KMS-11 (cell line): ENCODE measurements around the gene NHERF2.
A peak's percentile ranks its signal among the peaks of the same experiment; 100 is the strongest.

Source experiments
- H2AFZ ChIP-seq: fragments of 200-600 bp; sonication (generic); 2 replicates; pipeline ENCODE4 v1.6.1; 2016; ENCODE audit warnings: antibody characterized with exemption, mixed run types, low read depth
- H3K27ac ChIP-seq: fragments of 200-600 bp; sonication (generic); 2 replicates; pipeline ENCODE4 v1.6.1; 2016; ENCODE audit warnings: mild to moderate bottlenecking, mixed run types
- H3K27me3 ChIP-seq: fragments of 200-600 bp; sonication (generic); 2 replicates; pipeline ENCODE4 v1.6.1; 2017; ENCODE audit warnings: mild to moderate bottlenecking, low read depth, mixed run types, moderate library complexity; ENCODE audit not compliant: insufficient read depth
- H3K36me3 ChIP-seq: fragments of 200-600 bp; sonication (generic); 2 replicates; pipeline ENCODE4 v1.6.1; 2017; ENCODE audit warnings: mild to moderate bottlenecking, mixed run types; ENCODE audit not compliant: insufficient read depth
- H3K4me1 ChIP-seq: fragments of 200-600 bp; sonication (generic); 2 replicates; pipeline ENCODE4 v1.6.1; 2016; ENCODE audit warnings: mild to moderate bottlenecking, low read depth, mixed run types; ENCODE audit not compliant: poor library complexity, severe bottlenecking
- H3K4me2 ChIP-seq: fragments of 200-600 bp; sonication (generic); 2 replicates; pipeline ENCODE4 v1.7.0; 2016; ENCODE audit warnings: mild to moderate bottlenecking, mixed run types
- H3K4me3 ChIP-seq: fragments of 200-600 bp; sonication (generic); IDR thresholded peaks from 2 replicates; pipeline ENCODE4 v1.6.1; 2017; ENCODE audit warnings: low read depth, low read length, mixed read lengths; ENCODE audit not compliant: insufficient read depth
- H3K79me2 ChIP-seq: fragments of 200-600 bp; sonication (generic); 2 replicates; pipeline ENCODE4 v1.6.1; 2016; ENCODE audit warnings: low read depth, mixed run types; ENCODE audit not compliant: insufficient read depth
- H3K9ac ChIP-seq: fragments of 200-600 bp; sonication (generic); 2 replicates; pipeline ENCODE4 v1.6.1; 2016; ENCODE audit warnings: mild to moderate bottlenecking, mixed run types
- H4K20me1 ChIP-seq: fragments of 200-600 bp; sonication (generic); 2 replicates; pipeline ENCODE4 v1.6.1; 2016; ENCODE audit warnings: mild to moderate bottlenecking, mixed run types; ENCODE audit not compliant: insufficient read depth
- TF ChIP-seq, protein P1 (sequence below): fragments of 200-600 bp; sonication (generic); conservative IDR thresholded peaks from 2 replicates; pipeline ENCODE4 v1.6.1; 2017; ENCODE audit warnings: low read depth, mild to moderate bottlenecking, antibody characterized with exemption, low read length, moderate library complexity, mixed read lengths

Gene NHERF2

DNA sequence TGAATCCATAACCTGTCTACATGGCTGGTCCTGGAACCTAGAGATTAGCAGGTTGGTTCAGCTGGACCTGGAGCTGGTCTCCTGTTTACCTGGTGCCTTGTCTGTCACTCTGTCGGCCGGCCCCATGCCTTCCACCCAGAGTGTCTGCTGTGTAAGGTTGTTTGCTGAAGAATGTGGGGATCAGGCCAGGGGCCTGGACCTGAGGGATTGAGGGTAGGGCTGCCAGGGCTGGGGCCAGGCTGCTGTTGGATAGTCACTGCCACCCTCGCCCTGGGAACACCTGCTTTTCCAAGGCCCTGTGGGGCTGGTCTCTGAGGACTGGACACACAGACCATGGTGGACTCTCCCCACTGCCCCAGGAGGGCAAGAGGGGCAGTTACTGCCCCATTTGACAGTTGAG, 1.4 kb downstream of the NHERF2 start:
- H4K20me1 ChIP-seq: no peaks in the 10 kb centered on the region
- peak overlapping the region; percentile 89; the same call in 1 of the 2 replicates for H3K4me2 ChIP-seq
- H3K27me3 ChIP-seq: peaks cover 17% of the 10 kb centered on the region
- no peak overlapping the region for H3K9ac ChIP-seq
- TF ChIP-seq, protein P1, sequence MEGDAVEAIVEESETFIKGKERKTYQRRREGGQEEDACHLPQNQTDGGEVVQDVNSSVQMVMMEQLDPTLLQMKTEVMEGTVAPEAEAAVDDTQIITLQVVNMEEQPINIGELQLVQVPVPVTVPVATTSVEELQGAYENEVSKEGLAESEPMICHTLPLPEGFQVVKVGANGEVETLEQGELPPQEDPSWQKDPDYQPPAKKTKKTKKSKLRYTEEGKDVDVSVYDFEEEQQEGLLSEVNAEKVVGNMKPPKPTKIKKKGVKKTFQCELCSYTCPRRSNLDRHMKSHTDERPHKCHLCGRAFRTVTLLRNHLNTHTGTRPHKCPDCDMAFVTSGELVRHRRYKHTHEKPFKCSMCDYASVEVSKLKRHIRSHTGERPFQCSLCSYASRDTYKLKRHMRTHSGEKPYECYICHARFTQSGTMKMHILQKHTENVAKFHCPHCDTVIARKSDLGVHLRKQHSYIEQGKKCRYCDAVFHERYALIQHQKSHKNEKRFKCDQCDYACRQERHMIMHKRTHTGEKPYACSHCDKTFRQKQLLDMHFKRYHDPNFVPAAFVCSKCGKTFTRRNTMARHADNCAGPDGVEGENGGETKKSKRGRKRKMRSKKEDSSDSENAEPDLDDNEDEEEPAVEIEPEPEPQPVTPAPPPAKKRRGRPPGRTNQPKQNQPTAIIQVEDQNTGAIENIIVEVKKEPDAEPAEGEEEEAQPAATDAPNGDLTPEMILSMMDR: no peak
- no peak overlapping the region for H3K27ac ChIP-seq
- no peak overlapping the region for H2AFZ ChIP-seq
- no peaks in the 10 kb centered on the region for H3K79me2 ChIP-seq
- peaks cover 23% of the 10 kb centered on the region for H3K4me1 ChIP-seq
- H3K4me3 ChIP-seq: no peak overlapping the region
- no peaks in the 10 kb centered on the region for H3K36me3 ChIP-seq

DNA sequence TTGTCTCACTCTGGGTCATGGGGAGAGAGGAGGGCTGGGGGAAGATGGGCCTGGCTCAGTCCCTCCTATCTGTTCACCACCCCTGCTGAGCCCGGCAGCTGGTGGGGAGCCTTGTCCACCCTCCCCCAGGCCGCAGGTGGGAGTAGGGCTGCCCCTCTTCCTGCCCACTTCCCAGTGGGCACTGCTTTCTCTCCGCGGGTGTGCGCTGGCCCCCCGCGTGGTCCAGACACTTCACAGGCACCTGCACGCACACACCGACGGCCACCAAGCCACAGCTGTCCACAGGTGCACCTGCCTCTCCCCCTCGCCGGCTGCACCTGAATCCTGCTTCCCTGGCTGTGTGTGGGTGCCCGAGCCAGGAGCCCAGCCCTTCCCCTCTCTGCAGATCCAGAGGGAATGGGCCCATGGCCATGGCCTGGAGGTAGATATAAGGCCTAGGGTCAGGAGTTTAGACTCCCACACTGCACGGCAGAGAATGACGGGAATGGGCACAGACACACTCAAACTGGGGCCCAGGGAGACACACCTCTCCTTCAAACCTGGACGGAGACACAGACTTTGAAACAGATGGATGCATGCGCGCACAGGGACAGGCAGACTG, 2.0 kb downstream of the NHERF2 start:
- H3K27me3 ChIP-seq: peaks cover 17% of the 10 kb centered on the region
- no peaks in the 10 kb centered on the region for H4K20me1 ChIP-seq
- H3K4me3 ChIP-seq: no peak overlapping the region
- H3K79me2 ChIP-seq: no peaks in the 10 kb centered on the region
- no peaks in the 10 kb centered on the region for H3K36me3 ChIP-seq
- TF ChIP-seq, protein P1: no peak
- H2AFZ ChIP-seq: no peak overlapping the region
- H3K9ac ChIP-seq: no peak overlapping the region
- H3K4me1 ChIP-seq: peaks cover 18% of the 10 kb centered on the region
- no peak overlapping the region for H3K27ac ChIP-seq
- H3K4me2 ChIP-seq: no peak overlapping the region

DNA sequence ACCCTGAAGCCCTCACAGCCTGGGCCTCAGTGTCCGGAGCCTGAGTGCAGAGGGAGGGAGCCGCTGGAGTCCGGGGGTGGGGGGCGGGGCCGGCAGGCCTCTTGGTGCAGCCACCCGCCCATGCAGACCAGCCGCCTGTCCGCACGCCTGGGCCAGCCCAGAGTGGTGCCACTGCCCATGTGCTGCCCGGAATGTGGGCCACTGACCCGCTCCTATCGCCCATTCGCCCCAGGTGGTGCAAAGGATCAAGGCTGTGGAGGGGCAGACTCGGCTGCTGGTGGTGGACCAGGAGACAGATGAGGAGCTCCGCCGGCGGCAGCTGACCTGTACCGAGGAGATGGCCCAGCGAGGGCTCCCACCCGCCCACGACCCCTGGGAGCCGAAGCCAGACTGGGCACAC, 2.6 kb downstream of the NHERF2 start:
- Histone ChIP-seq H3K36me3 (no peaks in the 10 kb centered on the region), H3K79me2 (no peaks in the 10 kb centered on the region), H3K4me3 (no peak overlapping the region), H2AFZ (no peak overlapping the region), H4K20me1 (no peaks in the 10 kb centered on the region), H3K27me3 (peaks cover 17% of the 10 kb centered on the region), H3K4me1 (peaks cover 18% of the 10 kb centered on the region), H3K27ac (no peak overlapping the region), H3K9ac (no peak overlapping the region), H3K4me2 (no peak overlapping the region)
- TF ChIP-seq, protein P1: no peak

DNA sequence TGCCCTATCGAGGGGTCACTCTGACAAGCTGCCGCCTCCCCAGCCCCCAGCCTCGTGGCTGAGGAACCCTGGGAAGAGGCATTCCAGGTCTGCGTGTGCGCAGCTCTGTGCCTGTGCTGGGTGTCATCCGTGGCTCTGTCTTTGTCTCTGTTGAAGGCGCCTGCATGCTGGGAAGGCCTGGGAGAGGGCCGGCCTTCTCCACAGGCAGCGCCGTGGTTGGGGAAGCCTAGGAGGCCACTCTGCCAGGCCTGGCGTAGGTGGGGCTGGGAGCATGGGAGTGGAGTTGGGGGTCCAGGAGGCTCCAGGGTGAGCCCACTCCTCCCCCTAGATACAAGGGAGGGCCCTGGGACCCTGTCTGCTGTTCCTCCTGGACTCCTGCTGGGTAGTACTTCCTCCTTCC, 3.3 kb downstream of the NHERF2 start:
- no peak overlapping the region for H3K4me2 ChIP-seq
- peaks cover 17% of the 10 kb centered on the region for H3K27me3 ChIP-seq
- no peak overlapping the region for H3K9ac ChIP-seq
- no peaks in the 10 kb centered on the region for H3K79me2 ChIP-seq
- H3K36me3 ChIP-seq: no peaks in the 10 kb centered on the region
- H2AFZ ChIP-seq: no peak overlapping the region
- H3K27ac ChIP-seq: no peak overlapping the region
- no peaks in the 10 kb centered on the region for H4K20me1 ChIP-seq
- TF ChIP-seq, protein P1: no peak
- H3K4me1 ChIP-seq: peaks cover 18% of the 10 kb centered on the region
- no peak overlapping the region for H3K4me3 ChIP-seq
